DMS114 treated with DMSO at 0.1 percent for 48 hours (cell line): ENCODE results near the gene SF1.
A peak's percentile ranks its signal among the peaks of the same experiment; 100 is the strongest.

ENCODE experiments used
- DNase-seq: peaks from one replicate; lab custom pipeline; 2025; ENCODE audit not compliant: unreplicated experiment; lab: John Stamatoyannopoulos, UW

Gene SF1

DNA sequence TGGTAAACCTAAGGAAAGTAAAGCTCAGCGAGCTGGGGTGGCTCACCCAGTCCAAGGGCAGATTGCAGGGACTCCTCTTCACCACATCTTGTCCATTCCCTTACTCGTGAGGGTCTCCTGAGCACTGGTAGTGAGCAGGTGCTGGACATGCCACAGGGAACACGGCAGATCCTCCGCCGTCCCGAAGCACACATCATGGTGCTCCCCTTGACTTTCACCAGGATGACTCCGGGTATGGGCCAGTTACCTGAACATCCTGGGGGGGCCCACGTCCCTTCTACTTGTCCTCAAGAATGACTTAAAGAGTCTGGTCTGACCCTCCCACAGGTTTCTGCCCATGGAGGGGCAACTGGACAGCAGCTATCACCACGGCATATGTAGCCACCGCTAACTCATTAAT is 8.0 kb upstream of the SF1 start:
- no peak for DNase-seq

- no peak for DNase-seq
Measured at GRCh38 chr11:64784813-64785581, 6.7 kb upstream of the SF1 start.

DNA sequence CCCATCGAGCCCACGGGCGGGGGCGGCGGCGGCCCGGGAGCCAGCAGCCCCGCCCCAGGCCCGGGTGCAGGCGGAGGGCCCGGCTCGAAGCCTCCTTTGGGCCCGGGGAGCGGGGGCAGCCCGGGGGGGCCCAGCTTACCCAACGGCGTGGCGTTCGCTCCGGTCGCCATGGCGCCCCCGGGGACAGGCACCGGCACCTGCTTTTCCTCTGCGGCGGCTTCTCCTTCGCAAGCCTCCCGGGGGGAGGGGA is 194 bp downstream of the SF1 start:
- no peak for DNase-seq

GRCh38 chr11:64777449-64778222 is 706 bp downstream of the SF1 start:
- peak; percentile 50 for DNase-seq

- no peak for DNase-seq
Measured at GRCh38 chr11:64776875-64777274, 1.5 kb downstream of the SF1 start.

DNA sequence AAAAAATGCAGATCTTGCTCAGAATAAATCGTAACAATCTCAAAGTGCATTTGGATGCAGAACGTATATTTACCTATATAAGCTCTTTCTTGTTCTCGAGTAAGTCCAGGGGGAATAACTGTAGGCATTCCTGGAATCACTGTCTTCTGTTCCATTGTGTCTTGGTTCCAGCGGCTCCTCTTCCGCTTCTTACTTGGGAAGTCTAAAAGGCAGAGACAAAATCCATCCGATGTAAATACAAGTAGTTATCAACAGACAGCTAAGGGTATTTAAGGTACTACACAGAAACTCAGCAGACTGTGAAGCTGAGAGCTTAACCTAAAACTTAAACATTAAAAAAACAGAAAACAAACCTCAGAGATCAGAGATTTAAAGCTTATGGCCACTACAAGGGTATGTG is 1.9 kb downstream of the SF1 start:
- DNase-seq = no peak

DNA sequence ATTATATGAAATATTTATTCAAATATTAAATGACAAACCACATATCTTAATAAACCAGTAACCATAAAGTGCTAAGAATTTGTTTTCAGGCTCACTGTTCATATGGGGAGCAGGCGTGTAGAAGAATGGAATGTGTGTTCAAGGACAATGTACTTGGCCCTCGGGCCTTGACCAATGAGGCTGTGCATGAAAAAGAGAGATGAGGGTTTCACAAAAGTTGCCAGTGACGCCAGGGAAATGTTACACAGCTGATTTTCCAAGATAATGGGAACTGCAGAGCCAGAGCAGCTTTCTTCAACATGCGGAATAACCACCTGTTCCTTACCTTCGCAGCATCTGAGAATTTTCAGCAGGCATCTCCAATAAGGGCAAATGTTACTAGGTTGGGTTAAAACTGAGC is 4.2 kb downstream of the SF1 start:
- DNase-seq = no peak

GRCh38 chr11:64772303-64773018 is 5.9 kb downstream of the SF1 start:
- no peak for DNase-seq

DNA sequence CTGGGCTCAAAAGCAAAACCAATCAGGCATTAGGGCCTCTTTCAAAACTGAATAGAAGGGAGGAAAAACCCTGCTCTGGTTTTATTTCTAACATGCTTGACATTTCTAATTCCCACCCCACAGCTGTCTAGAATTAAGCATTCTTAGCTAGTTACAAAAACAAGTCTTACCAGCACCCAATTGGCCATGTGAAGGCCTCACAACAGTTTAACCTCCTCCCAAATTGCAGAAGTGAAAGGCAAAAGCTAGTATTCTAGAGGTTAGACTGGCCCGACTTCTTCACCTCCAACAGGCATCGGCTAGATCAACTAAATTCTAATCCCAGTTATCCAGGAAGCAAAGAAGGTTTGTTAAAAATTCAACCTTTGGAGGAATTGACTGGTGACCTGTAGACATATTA is 6.5 kb downstream of the SF1 start:
- DNase-seq = no peak

DNA sequence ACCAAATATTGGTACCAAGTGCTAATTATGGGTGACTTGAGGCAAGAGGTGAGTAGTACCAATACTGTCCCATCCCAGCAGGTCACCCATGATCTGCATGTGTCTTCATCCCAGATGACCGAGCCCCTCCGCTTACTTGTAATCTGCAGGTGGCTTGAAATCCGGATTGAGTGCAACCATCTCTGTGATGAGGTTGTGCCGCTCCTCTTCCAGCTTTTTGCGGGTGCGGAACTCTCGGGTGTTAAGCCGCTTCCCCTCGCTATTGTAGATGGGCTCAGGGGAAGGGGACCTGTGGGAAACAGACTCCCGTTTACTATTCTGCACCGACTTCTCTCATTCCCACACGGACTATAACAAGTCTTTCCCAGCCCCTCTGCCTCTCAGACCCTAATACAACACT is 8.2 kb downstream of the SF1 start:
- no peak for DNase-seq

GRCh38 chr11:64769283-64769682 is 9.1 kb downstream of the SF1 start:
- DNase-seq = no peak

GRCh38 chr11:64768300-64768694 is 10.0 kb downstream of the SF1 start:
- no peak for DNase-seq

- peak; percentile 45 for DNase-seq
Measured at GRCh38 chr11:64767344-64768299, 10.7 kb downstream of the SF1 start.

GRCh38 chr11:64766881-64767280 is 11.5 kb downstream of the SF1 start:
- DNase-seq = no peak

- DNase-seq = no peak
Measured at GRCh38 chr11:64765851-64766665, 12.3 kb downstream of the SF1 start.

DNA sequence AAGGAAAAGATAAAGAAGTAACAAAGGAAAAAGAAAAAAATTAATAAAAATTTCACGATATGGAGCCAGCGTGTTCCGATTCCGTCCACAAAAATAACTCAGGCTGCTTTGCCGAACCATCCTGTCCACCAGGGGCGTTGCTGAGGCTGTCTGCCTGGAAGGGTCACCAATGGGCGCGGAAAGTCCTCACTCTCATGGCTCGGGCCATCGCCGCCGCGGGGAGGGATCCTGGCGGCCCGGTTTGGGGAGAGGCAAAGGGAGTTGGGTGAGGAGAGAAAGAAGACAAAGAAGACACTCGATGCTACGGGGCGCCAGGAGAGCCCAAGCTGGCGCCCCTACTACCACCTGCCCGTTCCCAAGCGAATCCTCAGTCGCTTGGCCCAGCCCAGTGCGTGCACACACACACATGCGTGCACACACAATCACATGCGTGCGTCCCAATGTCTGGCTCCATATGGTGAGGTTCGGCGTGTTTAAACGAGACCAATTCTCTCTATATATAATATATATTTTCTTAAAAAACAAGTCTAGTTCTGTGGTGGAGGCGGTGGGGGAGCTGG is 13.0 kb downstream of the SF1 start:
- DNase-seq = no peak

DNA sequence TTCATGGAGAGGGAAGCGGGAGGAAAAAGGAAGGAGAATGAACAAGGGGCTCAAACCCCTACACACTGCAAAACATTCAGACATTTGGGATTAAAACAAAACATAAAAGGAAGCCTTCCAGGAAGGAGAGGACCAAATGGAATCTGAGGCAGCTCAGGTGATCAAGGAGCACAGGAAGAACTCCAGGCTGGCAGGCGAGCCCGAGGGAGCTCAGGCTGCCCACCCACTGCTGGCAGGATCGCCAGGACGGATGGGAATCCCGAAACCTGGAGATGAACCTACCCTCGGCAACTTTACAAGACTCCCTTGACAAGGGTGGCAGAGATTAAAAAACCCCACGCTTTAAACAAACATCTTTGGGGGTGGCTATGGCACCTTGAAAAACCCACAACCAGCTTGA is 13.6 kb downstream of the SF1 start:
- no peak for DNase-seq

GRCh38 chr11:64764040-64764611 is 14.2 kb downstream of the SF1 start:
- no peak for DNase-seq

DNA sequence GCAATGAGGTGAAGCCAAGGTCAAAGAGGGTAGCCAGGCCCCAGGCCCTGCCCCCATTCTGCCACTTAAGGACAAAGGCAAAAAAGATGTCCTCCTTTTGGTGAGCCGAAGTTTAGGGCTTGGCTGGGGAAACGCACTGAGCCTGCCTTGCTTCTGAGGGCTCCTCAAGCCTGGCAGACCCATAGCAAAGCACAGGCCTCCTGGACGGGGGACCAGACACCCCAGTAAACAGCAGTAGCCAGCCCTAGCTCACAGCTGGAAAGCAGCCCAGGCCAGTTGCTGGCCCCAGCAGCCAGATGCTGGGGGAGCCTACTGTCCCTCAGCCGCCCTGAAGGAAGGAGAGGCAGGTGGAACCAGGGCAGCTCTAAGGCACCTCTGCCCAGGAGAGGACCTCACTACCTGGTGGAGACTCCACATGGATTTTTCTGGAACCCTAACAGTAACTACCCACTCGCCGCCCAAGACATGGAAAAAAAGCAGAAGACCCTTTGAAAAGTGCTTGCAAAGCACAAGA is 14.8 kb downstream of the SF1 start:
- DNase-seq = no peak
